HepG2 (cell line): ENCODE data around the gene IRAK4. TPM values are rescaled to one million over a fixed set of nuclear protein-coding genes. Genes with fewer than 3 reads are reported as not detected.
A peak's percentile ranks its signal among the peaks of the same experiment; 100 is the strongest.

Experiments
- HOXA9 ChIP-seq: sonication (generic); formaldehyde crosslinking; IDR thresholded peaks from 2 replicates; pipeline ENCODE4 v1.8.1; 2022; ENCODE audit warnings: missing genetic modification reagents, mild to moderate bottlenecking, moderate library complexity, borderline replicate concordance
- KLF11 ChIP-seq: IDR thresholded peaks from 2 replicates; pipeline ENCODE4 v1.6.1; 2016; ENCODE audit warnings: missing compliant biosample characterization
- MYC ChIP-seq: sonication (generic); formaldehyde crosslinking; IDR thresholded peaks from 2 replicates; pipeline ENCODE4 v1.9.0; 2021; ENCODE audit warnings: missing genetic modification reagents, borderline replicate concordance
- NCOA2 ChIP-seq: sonication (generic); formaldehyde crosslinking; IDR thresholded peaks from 2 replicates; pipeline ENCODE4 v1.8.0; 2022; ENCODE audit warnings: inconsistent platforms
- PCBP2 ChIP-seq: fragments of 200-400 bp; formaldehyde crosslinking; optimal IDR thresholded peaks from 2 replicates; pipeline ENCODE3; 2018; ENCODE audit warnings: low read length, low read depth; ENCODE audit not compliant: poor library complexity, severe bottlenecking
- RFXAP ChIP-seq: sonication (generic); formaldehyde crosslinking; IDR thresholded peaks from 2 replicates; pipeline ENCODE4 v1.4.0; 2020; ENCODE audit warnings: missing genetic modification reagents, borderline replicate concordance
- SMYD3 ChIP-seq: sonication (generic); formaldehyde crosslinking; IDR thresholded peaks from 2 replicates; pipeline ENCODE4 v1.8.1; 2023; ENCODE audit warnings: mild to moderate bottlenecking, missing genetic modification reagents
- TBX3 ChIP-seq: fragments of 450-650 bp; IDR thresholded peaks from 2 replicates; pipeline ENCODE4 v1.6.1; 2017; ENCODE audit warnings: antibody characterized with exemption, mild to moderate bottlenecking, inconsistent platforms, borderline replicate concordance
- ZBTB38 ChIP-seq: sonication (generic); formaldehyde crosslinking; IDR thresholded peaks from 2 replicates; pipeline ENCODE4 v1.5.1; 2020; ENCODE audit warnings: mild to moderate bottlenecking, missing genetic modification reagents
- ZFP36L1 ChIP-seq: sonication (generic); formaldehyde crosslinking; IDR thresholded peaks from 2 replicates; pipeline ENCODE4 v1.8.0; 2022; ENCODE audit warnings: mild to moderate bottlenecking, missing genetic modification reagents, moderate library complexity
- ZNF431 ChIP-seq: sonication (generic); formaldehyde crosslinking; IDR thresholded peaks from 2 replicates; pipeline ENCODE4 v1.9.0; 2022; ENCODE audit warnings: missing genetic modification reagents, low read depth, mild to moderate bottlenecking, borderline replicate concordance
- ZNF703 ChIP-seq: sonication (generic); formaldehyde crosslinking; IDR thresholded peaks from 2 replicates; pipeline ENCODE4 v1.5.1; 2020; ENCODE audit warnings: missing genetic modification reagents, mild to moderate bottlenecking, moderate library complexity, borderline replicate concordance
- ZNF724P ChIP-seq: sonication (generic); formaldehyde crosslinking; IDR thresholded peaks from 2 replicates; pipeline ENCODE4 v1.8.0; 2022; ENCODE audit warnings: missing genetic modification reagents, borderline replicate concordance
- polyA plus RNA-seq, 8 experiments: library from polyadenylated mRNA; depleted of rRNA in 3 of 8; stranded (reverse) in 7 of 8; unstranded in 1 of 8; fragments of >200 nt; fragmentation: Illumina TruSeq in 4 of 8; extraction: Trizol in 4 of 8; gene quantifications; 2 replicates each; pipeline versions ENCODE4 v1.2.1 to v1.2.3, GENCODE V29; 2011 to 2016; ENCODE audit warnings: low read depth in 4 of 8, missing spikeins in 1 of 8, mixed read lengths in 1 of 8; ENCODE audit not compliant: insufficient read depth in 1 of 8
- total RNA-seq, 5 experiments: library from RNA; depleted of rRNA; stranded (reverse); fragments of >200 nt; fragmentation: Illumina TruSeq; extraction: Trizol; gene quantifications; 2 replicates each; pipeline ENCODE4 v1.2.3, GENCODE V29; 2016; ENCODE audit warnings: low read depth in 1 of 5
- TF ChIP-seq, protein P1 (sequence below): sonication (generic); formaldehyde crosslinking; conservative IDR thresholded peaks from 2 replicates; pipeline ENCODE4 v1.4.0; 2020; ENCODE audit warnings: missing genetic modification reagents
- TF ChIP-seq, protein P2 (sequence below): sonication (generic); formaldehyde crosslinking; IDR thresholded peaks from 2 replicates; pipeline ENCODE4 v1.4.0; 2020; ENCODE audit warnings: missing genetic modification reagents
- TF ChIP-seq, protein P3 (sequence below): sonication (generic); formaldehyde crosslinking; IDR thresholded peaks from 2 replicates; pipeline ENCODE4 v1.5.0; 2020; ENCODE audit warnings: missing genetic modification reagents
- TF ChIP-seq, protein P4 (sequence below): sonication (generic); formaldehyde crosslinking; conservative IDR thresholded peaks from 2 replicates; pipeline ENCODE4 v1.8.1; 2023; ENCODE audit warnings: missing genetic modification reagents

IRAK4 gene
- total and polyA plus RNA-seq, 2 of the 13 experiments (the other 11 are each of a cell fraction or from before 2014, with no cell fraction given) = 6.6 to 7.1 TPM

DNA sequence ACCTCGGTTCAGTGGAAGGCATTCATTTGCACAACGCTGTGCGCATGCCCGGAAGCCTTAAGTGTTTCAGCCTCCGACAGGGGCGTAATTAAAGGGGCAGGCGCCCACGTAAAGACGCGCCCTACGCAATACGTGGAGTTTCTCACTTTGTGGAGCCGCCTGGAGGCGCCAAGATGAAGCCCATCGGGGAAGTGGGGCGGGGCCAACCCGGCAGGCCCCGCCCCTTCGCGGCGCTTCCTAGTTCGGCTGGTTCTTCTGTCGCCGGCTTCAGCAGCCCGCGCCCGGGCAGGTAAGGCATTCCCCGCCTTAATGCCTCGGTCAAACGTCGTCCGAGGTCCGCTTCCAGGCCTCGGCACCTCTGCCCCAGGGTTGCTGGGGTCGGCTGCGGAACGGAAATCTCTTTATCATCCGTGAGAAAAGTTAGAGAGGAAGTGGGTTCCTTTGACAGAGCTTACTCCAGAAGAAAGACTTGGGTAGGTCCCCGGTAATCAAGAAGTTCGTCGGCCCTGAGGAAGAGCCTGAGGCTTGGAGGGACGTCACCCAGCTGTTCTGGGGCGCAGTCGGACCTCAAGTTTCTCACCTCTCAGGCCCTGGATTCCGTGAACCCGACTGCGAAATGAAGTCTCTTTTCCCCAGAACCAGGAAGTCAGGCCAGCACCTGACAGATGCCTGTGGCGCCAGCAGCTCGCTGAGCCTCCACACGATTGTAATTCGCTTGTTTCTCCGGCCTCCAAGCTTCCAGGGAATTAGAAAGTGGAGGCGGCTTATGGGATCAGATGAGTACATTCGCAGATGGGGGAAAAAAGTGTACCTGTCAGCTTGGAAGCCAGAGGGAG is at the start of gene IRAK4, which contains the start of gene PUS7L (continued):
- TF ChIP-seq, protein P1, sequence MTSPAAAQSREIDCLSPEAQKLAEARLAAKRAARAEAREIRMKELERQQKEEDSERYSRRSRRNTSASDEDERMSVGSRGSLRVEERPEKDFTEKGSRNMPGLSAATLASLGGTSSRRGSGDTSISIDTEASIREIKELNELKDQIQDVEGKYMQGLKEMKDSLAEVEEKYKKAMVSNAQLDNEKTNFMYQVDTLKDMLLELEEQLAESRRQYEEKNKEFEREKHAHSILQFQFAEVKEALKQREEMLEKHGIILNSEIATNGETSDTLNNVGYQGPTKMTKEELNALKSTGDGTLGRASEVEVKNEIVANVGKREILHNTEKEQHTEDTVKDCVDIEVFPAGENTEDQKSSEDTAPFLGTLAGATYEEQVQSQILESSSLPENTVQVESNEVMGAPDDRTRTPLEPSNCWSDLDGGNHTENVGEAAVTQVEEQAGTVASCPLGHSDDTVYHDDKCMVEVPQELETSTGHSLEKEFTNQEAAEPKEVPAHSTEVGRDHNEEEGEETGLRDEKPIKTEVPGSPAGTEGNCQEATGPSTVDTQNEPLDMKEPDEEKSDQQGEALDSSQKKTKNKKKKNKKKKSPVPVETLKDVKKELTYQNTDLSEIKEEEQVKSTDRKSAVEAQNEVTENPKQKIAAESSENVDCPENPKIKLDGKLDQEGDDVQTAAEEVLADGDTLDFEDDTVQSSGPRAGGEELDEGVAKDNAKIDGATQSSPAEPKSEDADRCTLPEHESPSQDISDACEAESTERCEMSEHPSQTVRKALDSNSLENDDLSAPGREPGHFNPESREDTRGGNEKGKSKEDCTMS (CRISPR knock-in tag) = no peak
- TF ChIP-seq ZBTB38 (CRISPR knock-in tag) (no peak), TBX3 (no peak; the same call in 1 of the 2 replicates), ZFP36L1 (no peak), SMYD3 (CRISPR knock-in tag) (no peak), RFXAP (CRISPR knock-in tag) (no peak), ZNF703 (CRISPR knock-in tag) (no peak), ZNF431 (CRISPR knock-in tag) (no peak), PCBP2 (no peak), MYC (no peak; the same call in 1 of the 2 replicates), HOXA9 (CRISPR knock-in tag) (no peak), ZNF724P (CRISPR knock-in tag) (no peak), KLF11 (CRISPR knock-in tag) (no peak), NCOA2 (CRISPR knock-in tag) (no peak)
- TF ChIP-seq, protein P2, sequence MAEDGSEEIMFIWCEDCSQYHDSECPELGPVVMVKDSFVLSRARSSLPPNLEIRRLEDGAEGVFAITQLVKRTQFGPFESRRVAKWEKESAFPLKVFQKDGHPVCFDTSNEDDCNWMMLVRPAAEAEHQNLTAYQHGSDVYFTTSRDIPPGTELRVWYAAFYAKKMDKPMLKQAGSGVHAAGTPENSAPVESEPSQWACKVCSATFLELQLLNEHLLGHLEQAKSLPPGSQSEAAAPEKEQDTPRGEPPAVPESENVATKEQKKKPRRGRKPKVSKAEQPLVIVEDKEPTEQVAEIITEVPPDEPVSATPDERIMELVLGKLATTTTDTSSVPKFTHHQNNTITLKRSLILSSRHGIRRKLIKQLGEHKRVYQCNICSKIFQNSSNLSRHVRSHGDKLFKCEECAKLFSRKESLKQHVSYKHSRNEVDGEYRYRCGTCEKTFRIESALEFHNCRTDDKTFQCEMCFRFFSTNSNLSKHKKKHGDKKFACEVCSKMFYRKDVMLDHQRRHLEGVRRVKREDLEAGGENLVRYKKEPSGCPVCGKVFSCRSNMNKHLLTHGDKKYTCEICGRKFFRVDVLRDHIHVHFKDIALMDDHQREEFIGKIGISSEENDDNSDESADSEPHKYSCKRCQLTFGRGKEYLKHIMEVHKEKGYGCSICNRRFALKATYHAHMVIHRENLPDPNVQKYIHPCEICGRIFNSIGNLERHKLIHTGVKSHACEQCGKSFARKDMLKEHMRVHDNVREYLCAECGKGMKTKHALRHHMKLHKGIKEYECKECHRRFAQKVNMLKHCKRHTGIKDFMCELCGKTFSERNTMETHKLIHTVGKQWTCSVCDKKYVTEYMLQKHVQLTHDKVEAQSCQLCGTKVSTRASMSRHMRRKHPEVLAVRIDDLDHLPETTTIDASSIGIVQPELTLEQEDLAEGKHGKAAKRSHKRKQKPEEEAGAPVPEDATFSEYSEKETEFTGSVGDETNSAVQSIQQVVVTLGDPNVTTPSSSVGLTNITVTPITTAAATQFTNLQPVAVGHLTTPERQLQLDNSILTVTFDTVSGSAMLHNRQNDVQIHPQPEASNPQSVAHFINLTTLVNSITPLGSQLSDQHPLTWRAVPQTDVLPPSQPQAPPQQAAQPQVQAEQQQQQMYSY (CRISPR knock-in tag) = no peak
- TF ChIP-seq, protein P3, sequence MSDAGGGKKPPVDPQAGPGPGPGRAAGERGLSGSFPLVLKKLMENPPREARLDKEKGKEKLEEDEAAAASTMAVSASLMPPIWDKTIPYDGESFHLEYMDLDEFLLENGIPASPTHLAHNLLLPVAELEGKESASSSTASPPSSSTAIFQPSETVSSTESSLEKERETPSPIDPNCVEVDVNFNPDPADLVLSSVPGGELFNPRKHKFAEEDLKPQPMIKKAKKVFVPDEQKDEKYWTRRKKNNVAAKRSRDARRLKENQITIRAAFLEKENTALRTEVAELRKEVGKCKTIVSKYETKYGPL (CRISPR knock-in tag) = no peak
- TF ChIP-seq, protein P4, sequence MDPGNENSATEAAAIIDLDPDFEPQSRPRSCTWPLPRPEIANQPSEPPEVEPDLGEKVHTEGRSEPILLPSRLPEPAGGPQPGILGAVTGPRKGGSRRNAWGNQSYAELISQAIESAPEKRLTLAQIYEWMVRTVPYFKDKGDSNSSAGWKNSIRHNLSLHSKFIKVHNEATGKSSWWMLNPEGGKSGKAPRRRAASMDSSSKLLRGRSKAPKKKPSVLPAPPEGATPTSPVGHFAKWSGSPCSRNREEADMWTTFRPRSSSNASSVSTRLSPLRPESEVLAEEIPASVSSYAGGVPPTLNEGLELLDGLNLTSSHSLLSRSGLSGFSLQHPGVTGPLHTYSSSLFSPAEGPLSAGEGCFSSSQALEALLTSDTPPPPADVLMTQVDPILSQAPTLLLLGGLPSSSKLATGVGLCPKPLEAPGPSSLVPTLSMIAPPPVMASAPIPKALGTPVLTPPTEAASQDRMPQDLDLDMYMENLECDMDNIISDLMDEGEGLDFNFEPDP (CRISPR knock-in tag) = 0 out of 2 replicates have a peak, but pooled peaks have one; percentile 11
